ENCODE results near the gene PPP1R12B. TPM values are rescaled to one million over a fixed set of nuclear protein-coding genes. Genes with fewer than 3 reads are reported as not detected.
"Not testable (repeated sequence)": the region's sequence is repeated elsewhere in the genome, so short reads cannot be mapped to it uniquely, and the experiment has no call there.

Gene PPP1R12B
- total and polyA plus RNA-seq, 2 donors (not counting 3 experiments of a cell fraction or from before 2014, with no cell fraction given) = 8.4 to 11.5 TPM

- FAIRE-seq; H3K9me3 ChIP-seq (replicated peaks; ENCODE audit: control insufficient read depth, insufficient read depth, low read length); H3K27ac ChIP-seq (ENCODE audit: insufficient read depth, low read depth, low read length); POLR2A ChIA-PET; intact Hi-C loops (cut with micrococcal nuclease); H3K9ac ChIP-seq (replicated peaks; ENCODE audit: extremely low read depth, insufficient read depth, low read length); H3K4me1 ChIP-seq (ENCODE audit: control insufficient read depth, extremely low read depth, insufficient read depth, low read length); H3K79me2 ChIP-seq (ENCODE audit: control insufficient read depth, insufficient read depth, low read length); H3K36me3 ChIP-seq (ENCODE audit: control insufficient read depth in 2 of 2, extremely low read depth in 1 of 2, insufficient read depth in 2 of 2, low read length in 2 of 2); H3K4me2 ChIP-seq (ENCODE audit: insufficient read depth, low read length); H3K9me1 ChIP-seq (replicated peaks; ENCODE audit: control insufficient read depth, extremely low read depth, insufficient read depth, low read length); H3K4me3 ChIP-seq (replicated peaks in 1 of 3; ENCODE audit: insufficient read depth in 1 of 3, low read depth in 1 of 3, low read length in 3 of 3); dilution Hi-C loops (cut with MboI; ENCODE audit: extremely low pct_ligation_motif_present, low sequenced_read_pairs); BruUV-seq (replicated peaks); DNase-seq (ENCODE audit: low read depth, low spot score); H2AFZ ChIP-seq (ENCODE audit: low read depth, low read length); H4K20me1 ChIP-seq (replicated peaks; ENCODE audit: control insufficient read depth, extremely low read depth, insufficient read depth, low read length): not testable (repeated sequence)
- peaks cover 33 to 37% of the 10 kb centered on the region in 2 experiments for H3K27me3 ChIP-seq (ENCODE audit: control insufficient read depth in 2 of 2, insufficient read depth in 2 of 2, low read length in 2 of 2)
- CTCF ChIA-PET = interaction anchor here (1.2 kb wide), 1 partner anchor 14 kb away, joined by 3 read pairs; no protein-coding TSS in a partner anchor
Observed at GRCh38 chr1:202638701-202639305, 290.3 kb downstream of the PPP1R12B start.

- BruUV-seq (replicated peaks) = no TSS peak
- dilution Hi-C loops (cut with MboI; ENCODE audit: extremely low pct_ligation_motif_present, low sequenced_read_pairs) = no loop called here
- no peak overlapping the region for H3K27ac ChIP-seq (ENCODE audit: insufficient read depth, low read depth, low read length)
- intact Hi-C loops (cut with micrococcal nuclease) = no loop called here
- ChIA-PET POLR2A (no interaction called here), CTCF (no interaction called here)
- H2AFZ ChIP-seq (ENCODE audit: low read depth, low read length) = no peak overlapping the region
- FAIRE-seq (no peak), DNase-seq (ENCODE audit: low read depth, low spot score) (no peak)
- H3K4me3 ChIP-seq (replicated peaks in 1 of 3; ENCODE audit: insufficient read depth in 1 of 3, low read depth in 1 of 3, low read length in 3 of 3) = no peak overlapping the region
- no peaks in the 10 kb centered on the region for H3K4me1 ChIP-seq (ENCODE audit: control insufficient read depth, extremely low read depth, insufficient read depth, low read length)
- no peaks in the 10 kb centered on the region for H3K9me3 ChIP-seq (replicated peaks; ENCODE audit: control insufficient read depth, insufficient read depth, low read length)
- H3K9me1 ChIP-seq (replicated peaks; ENCODE audit: control insufficient read depth, extremely low read depth, insufficient read depth, low read length) = no peaks in the 10 kb centered on the region
- no peak overlapping the region for H3K4me2 ChIP-seq (ENCODE audit: insufficient read depth, low read length)
- H3K79me2 ChIP-seq (ENCODE audit: control insufficient read depth, insufficient read depth, low read length) = no peaks in the 10 kb centered on the region
- no peak overlapping the region for H3K9ac ChIP-seq (replicated peaks; ENCODE audit: extremely low read depth, insufficient read depth, low read length)
- H3K27me3 ChIP-seq (ENCODE audit: control insufficient read depth in 2 of 2, insufficient read depth in 2 of 2, low read length in 2 of 2) = peaks cover 40 to 44% of the 10 kb centered on the region in 2 experiments
- no peaks in the 10 kb centered on the region for H4K20me1 ChIP-seq (replicated peaks; ENCODE audit: control insufficient read depth, extremely low read depth, insufficient read depth, low read length)
- H3K36me3 ChIP-seq (ENCODE audit: control insufficient read depth in 2 of 2, extremely low read depth in 1 of 2, insufficient read depth in 2 of 2, low read length in 2 of 2) = no peaks in the 10 kb centered on the region
- TF ChIP-seq POLR2A (IDR thresholded peaks at IDR 0.05; ENCODE audit: low read depth, low read length) (no peak), MYC (IDR thresholded peaks at IDR 0.05; ENCODE audit: low read depth, low read length) (no peak), GATA2 (IDR thresholded peaks at IDR 0.05; ENCODE audit: insufficient read depth, insufficient read length, low read depth, low read length) (no peak)
- TF ChIP-seq, protein P1, sequence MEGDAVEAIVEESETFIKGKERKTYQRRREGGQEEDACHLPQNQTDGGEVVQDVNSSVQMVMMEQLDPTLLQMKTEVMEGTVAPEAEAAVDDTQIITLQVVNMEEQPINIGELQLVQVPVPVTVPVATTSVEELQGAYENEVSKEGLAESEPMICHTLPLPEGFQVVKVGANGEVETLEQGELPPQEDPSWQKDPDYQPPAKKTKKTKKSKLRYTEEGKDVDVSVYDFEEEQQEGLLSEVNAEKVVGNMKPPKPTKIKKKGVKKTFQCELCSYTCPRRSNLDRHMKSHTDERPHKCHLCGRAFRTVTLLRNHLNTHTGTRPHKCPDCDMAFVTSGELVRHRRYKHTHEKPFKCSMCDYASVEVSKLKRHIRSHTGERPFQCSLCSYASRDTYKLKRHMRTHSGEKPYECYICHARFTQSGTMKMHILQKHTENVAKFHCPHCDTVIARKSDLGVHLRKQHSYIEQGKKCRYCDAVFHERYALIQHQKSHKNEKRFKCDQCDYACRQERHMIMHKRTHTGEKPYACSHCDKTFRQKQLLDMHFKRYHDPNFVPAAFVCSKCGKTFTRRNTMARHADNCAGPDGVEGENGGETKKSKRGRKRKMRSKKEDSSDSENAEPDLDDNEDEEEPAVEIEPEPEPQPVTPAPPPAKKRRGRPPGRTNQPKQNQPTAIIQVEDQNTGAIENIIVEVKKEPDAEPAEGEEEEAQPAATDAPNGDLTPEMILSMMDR (IDR thresholded peaks at IDR 0.05; ENCODE audit: extremely low read depth in 1 of 2, insufficient read depth in 1 of 2, low read depth in 1 of 2, low read length in 2 of 2) = no peak
Observed at GRCh38 chr1:202639500-202639899, 291.0 kb downstream of the PPP1R12B start.
